Dendritic cell treated with granulocyte-macrophage colony-stimulating factor and Interleukin-4, amounts not matched to agents 40 ng/mL and 50 ng/mL, for 4 days (primary cell): ENCODE data around the gene BDKRB1.
"Not testable (repeated sequence)": the region's sequence is repeated elsewhere in the genome, so short reads cannot be mapped to it uniquely, and the experiment has no call there.

Experiments used
- H3K27ac Mint-ChIP-seq: one replicate; pipeline ENCODE4 v1.8.0; 2022; ENCODE audit warnings: mild to moderate bottlenecking, mixed read lengths
- H3K27me3 Mint-ChIP-seq: one replicate; pipeline ENCODE4 v1.8.0; 2022; ENCODE audit warnings: mild to moderate bottlenecking, mixed read lengths
- H3K36me3 Mint-ChIP-seq: one replicate; pipeline ENCODE4 v1.8.0; 2022; ENCODE audit warnings: low read depth, mixed read lengths
- H3K4me1 Mint-ChIP-seq: one replicate; pipeline ENCODE4 v1.8.0; 2022; ENCODE audit warnings: low read depth, mixed read lengths
- H3K4me3 Mint-ChIP-seq: one replicate; pipeline ENCODE4 v1.8.0; 2022; ENCODE audit warnings: mild to moderate bottlenecking, moderate library complexity, mixed read lengths
- H3K9me3 Mint-ChIP-seq: one replicate; pipeline ENCODE4 v1.8.0; 2022; ENCODE audit warnings: mixed read lengths
- intact Hi-C: fragments of 100-400 bp; cut with micrococcal nuclease; formaldehyde crosslinking; loops from one replicate; pipeline ENCODE4 v1.15.0; 2022

Gene BDKRB1

DNA sequence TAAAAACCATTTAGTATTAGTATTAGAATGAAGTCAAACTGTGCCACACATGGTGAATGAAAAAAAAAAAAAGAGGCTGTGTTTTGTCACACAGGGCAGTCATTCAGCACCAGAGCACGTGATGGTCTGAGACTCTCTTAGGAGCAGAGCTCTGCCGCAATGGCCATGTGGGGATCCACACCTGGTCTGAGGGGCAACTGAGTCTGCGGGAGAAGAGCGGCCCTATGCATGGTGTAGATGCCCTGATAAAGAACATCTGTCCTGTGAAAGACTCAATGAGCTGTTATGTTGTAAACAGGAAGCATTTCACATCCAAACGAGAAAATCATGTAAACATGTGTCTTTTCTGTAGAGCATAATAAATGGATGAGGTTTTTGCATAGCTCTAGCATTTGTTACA lies 12.2 kb upstream of the BDKRB1 start:
- H3K27me3 Mint-ChIP-seq = peaks cover 2% of the 10 kb centered on the region
- H3K4me3 Mint-ChIP-seq = no peak overlapping the region
- H3K9me3 Mint-ChIP-seq = no peaks in the 10 kb centered on the region
- H3K4me1 Mint-ChIP-seq = peaks cover 2% of the 10 kb centered on the region
- intact Hi-C loops = no loop called here
- H3K27ac Mint-ChIP-seq = no peak overlapping the region
- H3K36me3 Mint-ChIP-seq = no peaks in the 10 kb centered on the region

GRCh38 chr14:96245074-96245473 lies 10.9 kb upstream of the BDKRB1 start:
- H3K4me3 Mint-ChIP-seq, H3K9me3 Mint-ChIP-seq, H3K27me3 Mint-ChIP-seq, intact Hi-C loops, H3K36me3 Mint-ChIP-seq, H3K27ac Mint-ChIP-seq: not testable (repeated sequence)
- H3K4me1 Mint-ChIP-seq = peaks cover 12% of the 10 kb centered on the region

DNA sequence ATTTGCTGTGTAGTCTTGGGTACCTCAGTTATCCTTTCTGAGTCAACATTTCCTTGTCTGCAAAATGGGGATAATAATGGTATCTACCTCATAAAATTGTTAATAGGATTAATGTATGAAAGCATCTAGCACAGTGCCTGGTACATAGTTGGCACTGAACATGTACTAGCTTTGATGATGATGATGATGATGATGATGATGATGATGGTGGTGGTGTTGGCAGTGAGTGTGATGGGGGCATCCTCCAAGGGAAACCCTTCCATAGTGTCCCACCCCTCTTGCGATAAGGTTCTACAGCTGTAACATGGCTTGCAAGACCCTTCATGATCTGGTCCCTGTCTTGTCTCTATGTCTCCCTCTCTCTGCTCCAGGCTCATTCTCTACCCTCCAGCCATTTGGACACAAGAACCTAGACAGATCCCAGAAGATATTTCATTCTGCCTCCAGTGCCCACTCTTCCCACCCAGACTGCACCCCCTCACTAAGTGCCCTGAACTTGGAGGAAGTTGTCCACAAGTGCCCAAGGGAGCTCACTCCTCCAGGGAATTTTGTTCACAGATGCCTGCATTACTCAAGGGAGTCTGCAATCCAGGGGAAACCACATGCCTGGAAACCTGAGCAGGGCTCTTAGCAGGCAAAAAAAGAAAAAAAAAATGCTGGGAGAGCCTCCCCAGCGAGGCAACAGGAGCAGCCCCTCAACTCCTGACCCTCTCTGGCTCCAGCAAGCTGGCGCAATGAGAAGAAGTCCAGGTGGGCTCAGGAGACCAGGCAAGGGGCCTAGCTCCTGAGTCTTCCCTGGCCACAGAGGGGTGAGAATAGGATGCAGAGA lies 10.1 kb upstream of the BDKRB1 start:
- Mint-ChIP-seq H3K36me3 (no peaks in the 10 kb centered on the region), H3K9me3 (no peaks in the 10 kb centered on the region), H3K4me3 (no peak overlapping the region), H3K4me1 (peaks cover 12% of the 10 kb centered on the region), H3K27ac (no peak overlapping the region), H3K27me3 (no peaks in the 10 kb centered on the region)
- intact Hi-C loops = no loop called here

- intact Hi-C loops = no loop called here
- Mint-ChIP-seq H3K9me3 (no peaks in the 10 kb centered on the region), H3K36me3 (no peaks in the 10 kb centered on the region), H3K4me3 (no peak overlapping the region), H3K4me1 (peaks cover 12% of the 10 kb centered on the region), H3K27me3 (no peaks in the 10 kb centered on the region), H3K27ac (no peak overlapping the region)
Measured at GRCh38 chr14:96246539-96246847, 9.5 kb upstream of the BDKRB1 start.

- Mint-ChIP-seq H3K27ac (no peak overlapping the region), H3K36me3 (no peaks in the 10 kb centered on the region), H3K27me3 (no peaks in the 10 kb centered on the region), H3K9me3 (no peaks in the 10 kb centered on the region), H3K4me3 (no peak overlapping the region), H3K4me1 (peaks cover 12% of the 10 kb centered on the region)
- intact Hi-C loops = no loop called here
Measured at GRCh38 chr14:96247031-96247430, 9.0 kb upstream of the BDKRB1 start.

- H3K4me3 Mint-ChIP-seq = no peak overlapping the region
- H3K27ac Mint-ChIP-seq = no peak overlapping the region
- H3K36me3 Mint-ChIP-seq = no peaks in the 10 kb centered on the region
- peaks cover 5% of the 10 kb centered on the region for H3K27me3 Mint-ChIP-seq
- H3K9me3 Mint-ChIP-seq = no peaks in the 10 kb centered on the region
- peaks cover 12% of the 10 kb centered on the region for H3K4me1 Mint-ChIP-seq
- intact Hi-C loops = no loop called here
Measured at GRCh38 chr14:96249029-96249428, 7.0 kb upstream of the BDKRB1 start.

DNA sequence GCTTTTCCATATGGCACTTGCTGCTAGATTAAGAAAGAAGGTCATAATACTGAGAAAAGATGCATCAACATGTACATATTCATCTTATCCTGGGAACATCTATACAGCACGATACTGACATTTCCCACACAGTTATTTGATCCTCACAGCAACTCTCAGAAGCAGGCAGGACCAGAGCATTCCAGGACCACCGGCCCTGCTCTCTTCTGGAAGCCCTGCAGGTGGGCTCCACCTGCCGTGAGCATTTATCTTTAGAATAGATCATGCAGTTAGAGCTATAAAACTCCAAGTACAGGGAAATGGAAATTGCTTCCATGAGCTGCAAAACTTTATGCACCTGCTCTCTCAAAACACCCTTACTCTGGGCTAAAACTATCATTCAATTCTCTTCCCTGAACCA lies 5.5 kb upstream of the BDKRB1 start:
- intact Hi-C loops = no loop called here
- peaks cover 12% of the 10 kb centered on the region for H3K4me1 Mint-ChIP-seq
- no peaks in the 10 kb centered on the region for H3K9me3 Mint-ChIP-seq
- H3K27me3 Mint-ChIP-seq = peaks cover 7% of the 10 kb centered on the region
- H3K27ac Mint-ChIP-seq = no peak overlapping the region
- H3K36me3 Mint-ChIP-seq = no peaks in the 10 kb centered on the region
- H3K4me3 Mint-ChIP-seq = no peak overlapping the region

DNA sequence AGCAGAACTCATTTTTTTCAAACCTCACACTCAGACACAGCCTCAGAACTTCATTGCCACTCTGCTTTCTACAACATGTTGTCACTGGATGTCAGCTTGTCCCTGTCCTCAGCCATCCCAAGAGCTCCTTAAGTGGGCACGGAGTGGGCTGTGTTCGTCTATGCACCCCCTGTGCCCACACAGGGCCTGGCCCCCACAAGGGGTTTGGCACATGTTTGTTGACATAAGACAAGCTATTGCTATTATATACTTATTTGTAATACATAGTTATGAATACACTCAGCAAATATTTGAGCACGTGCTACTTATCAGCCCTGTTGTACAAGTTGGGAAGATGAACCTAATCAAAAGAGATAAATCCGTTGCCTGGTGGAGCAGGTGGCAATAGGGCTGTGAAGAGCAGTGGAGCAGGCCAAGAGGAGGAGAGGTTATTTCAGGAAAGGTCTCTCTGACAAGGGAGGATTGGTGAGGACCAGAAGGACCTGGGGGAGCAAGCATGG lies 4.3 kb upstream of the BDKRB1 start:
- H3K9me3 Mint-ChIP-seq = no peaks in the 10 kb centered on the region
- no peaks in the 10 kb centered on the region for H3K36me3 Mint-ChIP-seq
- intact Hi-C loops = no loop called here
- no peak overlapping the region for H3K4me3 Mint-ChIP-seq
- peaks cover 12% of the 10 kb centered on the region for H3K4me1 Mint-ChIP-seq
- H3K27ac Mint-ChIP-seq = no peak overlapping the region
- H3K27me3 Mint-ChIP-seq = peaks cover 7% of the 10 kb centered on the region

GRCh38 chr14:96252323-96252998 lies 3.5 kb upstream of the BDKRB1 start:
- Mint-ChIP-seq H3K4me1 (peaks cover 12% of the 10 kb centered on the region), H3K27ac (no peak overlapping the region), H3K9me3 (no peaks in the 10 kb centered on the region), H3K36me3 (no peaks in the 10 kb centered on the region), H3K4me3 (no peak overlapping the region), H3K27me3 (peaks cover 12% of the 10 kb centered on the region)
- intact Hi-C loops = no loop called here

DNA sequence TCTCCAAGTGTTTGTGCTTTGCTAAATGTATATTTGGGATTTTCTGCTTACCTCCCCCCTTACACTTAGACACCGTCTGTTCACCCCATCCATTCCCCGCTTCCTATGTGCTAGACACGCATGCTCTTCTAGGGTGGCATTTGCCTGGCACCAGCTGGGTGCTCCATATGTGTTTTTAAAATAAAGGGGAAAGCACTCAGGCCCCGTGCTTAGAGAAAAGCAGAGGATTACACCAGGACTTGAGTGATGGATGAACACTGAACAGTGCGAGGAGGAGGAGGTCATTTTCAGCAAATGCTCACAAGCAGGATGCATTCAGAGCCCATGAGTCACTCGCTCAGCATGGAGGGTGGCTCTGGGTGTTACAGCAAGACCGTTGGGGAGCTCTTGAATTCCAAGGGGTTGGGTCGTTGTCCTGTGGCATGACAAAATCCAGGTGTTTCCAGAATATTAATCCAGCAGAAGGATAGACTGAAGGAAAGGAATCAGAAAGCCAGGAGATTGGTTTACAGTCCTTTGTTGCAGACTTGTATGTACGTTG lies 2.9 kb upstream of the BDKRB1 start:
- Mint-ChIP-seq H3K4me3 (no peak overlapping the region), H3K4me1 (peaks cover 12% of the 10 kb centered on the region), H3K36me3 (no peaks in the 10 kb centered on the region), H3K9me3 (no peaks in the 10 kb centered on the region), H3K27me3 (peaks cover 14% of the 10 kb centered on the region), H3K27ac (no peak overlapping the region)
- intact Hi-C loops = no loop called here

- no peaks in the 10 kb centered on the region for H3K36me3 Mint-ChIP-seq
- no peaks in the 10 kb centered on the region for H3K9me3 Mint-ChIP-seq
- H3K4me3 Mint-ChIP-seq = no peak overlapping the region
- intact Hi-C loops = no loop called here
- peaks cover 1% of the 10 kb centered on the region for H3K4me1 Mint-ChIP-seq
- H3K27ac Mint-ChIP-seq = no peak overlapping the region
- peaks cover 16% of the 10 kb centered on the region for H3K27me3 Mint-ChIP-seq
Measured at GRCh38 chr14:96254687-96255086, 1.3 kb upstream of the BDKRB1 start.

DNA sequence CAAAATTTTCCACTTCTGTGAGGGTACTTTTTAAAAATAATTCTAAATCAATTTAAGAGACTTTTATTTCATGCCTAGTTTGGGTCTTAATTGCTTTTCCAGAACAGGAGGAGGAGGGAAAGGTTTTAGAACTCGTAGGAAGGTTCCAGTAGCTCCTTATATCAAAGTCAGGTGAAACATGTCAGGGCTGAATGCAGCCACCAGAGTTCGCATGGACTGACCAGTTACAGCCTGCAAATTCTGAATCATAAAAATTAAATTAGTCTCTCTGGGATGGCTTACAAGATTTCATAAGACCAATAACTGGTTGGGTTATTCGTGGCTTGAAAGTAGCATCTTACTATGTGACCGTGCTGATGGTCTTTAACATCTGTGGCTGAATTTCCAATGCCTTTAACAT lies 397 bp downstream of the BDKRB1 start:
- Mint-ChIP-seq H3K9me3 (no peaks in the 10 kb centered on the region), H3K27ac (no peak overlapping the region), H3K36me3 (no peaks in the 10 kb centered on the region), H3K4me3 (no peak overlapping the region), H3K4me1 (no peaks in the 10 kb centered on the region), H3K27me3 (peaks cover 16% of the 10 kb centered on the region)
- intact Hi-C loops = no loop called here

DNA sequence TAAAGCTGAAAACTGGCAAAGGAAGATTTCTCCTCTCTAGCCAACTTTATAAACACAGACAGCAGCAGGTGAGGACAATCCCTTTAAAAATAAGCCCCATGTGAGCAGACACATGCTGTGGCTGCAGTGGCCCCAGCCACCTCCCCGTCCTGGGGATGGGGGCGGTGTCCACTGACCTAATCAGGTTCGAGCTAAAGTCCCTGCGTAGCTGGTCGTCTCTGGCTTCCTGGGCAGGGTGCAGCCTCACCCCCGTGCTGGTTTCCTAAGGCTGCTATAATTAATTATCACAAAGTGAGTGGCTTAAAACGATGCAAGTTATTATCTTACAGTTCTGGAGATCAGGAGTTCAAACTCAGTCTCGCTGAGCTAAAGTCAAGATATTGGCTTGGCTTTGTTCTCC lies 1.0 kb downstream of the BDKRB1 start:
- H3K9me3 Mint-ChIP-seq = no peaks in the 10 kb centered on the region
- H3K4me3 Mint-ChIP-seq = no peak overlapping the region
- peaks cover 16% of the 10 kb centered on the region for H3K27me3 Mint-ChIP-seq
- no peak overlapping the region for H3K27ac Mint-ChIP-seq
- H3K36me3 Mint-ChIP-seq = no peaks in the 10 kb centered on the region
- intact Hi-C loops = no loop called here
- H3K4me1 Mint-ChIP-seq = no peaks in the 10 kb centered on the region

- Mint-ChIP-seq H3K4me3 (no peak overlapping the region), H3K36me3 (no peaks in the 10 kb centered on the region), H3K27ac (no peak overlapping the region), H3K4me1 (no peaks in the 10 kb centered on the region), H3K9me3 (no peaks in the 10 kb centered on the region), H3K27me3 (peaks cover 13% of the 10 kb centered on the region)
- intact Hi-C loops = no loop called here
Measured at GRCh38 chr14:96257900-96258299, 1.9 kb downstream of the BDKRB1 start.
